ENCODE data around the gene GPR132.

- TF ChIP-seq POLR2A (IDR thresholded peaks at IDR 0.05; ENCODE audit: low read depth, low read length) (no peak), TAF1 (IDR thresholded peaks at IDR 0.05; ENCODE audit: low read depth, low read length) (no peak)
Measured at GRCh38 chr14:105026033-105026785, 39.0 kb downstream of the GPR132 start.

All from GM12891 (cell line).